T-helper 2 cell (primary cell): ENCODE measurements around the gene TNFRSF1B.
A peak's percentile ranks its signal among the peaks of the same experiment; 100 is the strongest.

Source experiments
- DNase-seq, 5 experiments: peaks; one replicate each; pipeline versions ENCODE4 v3.0.0 to v3.0.0-alpha.2; 2012 to 2022
- total RNA-seq, 2 donors: gene quantifications; one replicate each; lab custom pipeline; 2026; lab: John Stamatoyannopoulos, UW

Gene TNFRSF1B
- total RNA-seq: 145 to 156 reads per million in 2 donors

- peak; percentile 47 to 77 (median 59) for DNase-seq
Measured at GRCh38 chr1:12166834-12167492, at the start of gene TNFRSF1B. TNFRSF1B (plus strand) TSS chr1:12166991; CDS start chr1:12167092, 101 bp downstream.

GRCh38 chr1:12121212-12122003 is 45.4 kb upstream of the TNFRSF1B start:
- peak in 1 of 5 experiments; percentile 59 for DNase-seq

GRCh38 chr1:12123172-12123571 is 43.6 kb upstream of the TNFRSF1B start:
- no peak for DNase-seq

GRCh38 chr1:12124693-12125421 is 41.9 kb upstream of the TNFRSF1B start:
- DNase-seq: peak; percentile 51 to 69 (median 65)

GRCh38 chr1:12125422-12126355 is 41.1 kb upstream of the TNFRSF1B start:
- no peak for DNase-seq

GRCh38 chr1:12126781-12127180 is 40.0 kb upstream of the TNFRSF1B start:
- no peak for DNase-seq

GRCh38 chr1:12127206-12127810 is 39.5 kb upstream of the TNFRSF1B start:
- DNase-seq: no peak

- DNase-seq: no peak
Measured at GRCh38 chr1:12128120-12128519, 38.7 kb upstream of the TNFRSF1B start.

- no peak for DNase-seq
Measured at GRCh38 chr1:12129624-12130023, 37.2 kb upstream of the TNFRSF1B start.

- DNase-seq: no peak
Measured at GRCh38 chr1:12130466-12131130, 36.2 kb upstream of the TNFRSF1B start.

GRCh38 chr1:12132078-12132477 is 34.7 kb upstream of the TNFRSF1B start:
- DNase-seq: peak in 1 of 5 experiments; percentile 37

GRCh38 chr1:12134716-12135115 is 32.1 kb upstream of the TNFRSF1B start:
- DNase-seq: no peak

GRCh38 chr1:12135612-12136011 is 31.2 kb upstream of the TNFRSF1B start:
- DNase-seq: no peak

GRCh38 chr1:12136916-12137610 is 29.7 kb upstream of the TNFRSF1B start:
- DNase-seq: no peak

GRCh38 chr1:12138196-12139168 is 28.3 kb upstream of the TNFRSF1B start:
- no peak for DNase-seq

GRCh38 chr1:12140016-12140415 is 26.8 kb upstream of the TNFRSF1B start:
- no peak for DNase-seq

- DNase-seq: no peak
Measured at GRCh38 chr1:12140515-12141162, 26.2 kb upstream of the TNFRSF1B start.

- DNase-seq: no peak
Measured at GRCh38 chr1:12141163-12141850, 25.5 kb upstream of the TNFRSF1B start.
